Astrocyte (in vitro differentiated cells and primary cell): ENCODE results near the gene NKAIN4. TPM values are rescaled to one million over a fixed set of nuclear protein-coding genes. Genes with fewer than 3 reads are reported as not detected.

Experiments used
- DNase-seq: peaks from one replicate; pipeline ENCODE4 v3.0.0-alpha.2; 2010; ENCODE audit warnings: low read depth
- FAIRE-seq: peaks from 2 replicates; lab custom pipeline; 2011; peaks lifted over from hg19 to GRCh38; lab: Jason Lieb, UNC
- H2AFZ ChIP-seq: 2 replicates; pipeline ENCODE4 v1.6.0; 2012; ENCODE audit warnings: low read depth, low read length, inconsistent platforms
- H3K27ac ChIP-seq: 2 replicates; pipeline ENCODE4 v1.5.1; 2011; ENCODE audit warnings: low read depth, low read length, inconsistent platforms
- H3K27me3 ChIP-seq: 2 replicates; pipeline ENCODE4 v1.6.0; 2011; ENCODE audit warnings: low read length, inconsistent platforms; ENCODE audit not compliant: insufficient read depth
- H3K36me3 ChIP-seq: 2 replicates; pipeline ENCODE4 v1.5.1; 2011; ENCODE audit warnings: low read length, inconsistent platforms; ENCODE audit not compliant: insufficient read depth
- H3K4me1 ChIP-seq: 2 replicates; pipeline ENCODE4 v1.5.1; 2011; ENCODE audit warnings: low read length, inconsistent platforms; ENCODE audit not compliant: insufficient read depth
- H3K4me2 ChIP-seq: 2 replicates; pipeline ENCODE4 v1.6.0; 2012; ENCODE audit warnings: low read length, inconsistent platforms
- H3K4me3 ChIP-seq: 2 replicates; pipeline ENCODE4 v1.5.1; 2011; ENCODE audit warnings: low read depth, mild to moderate bottlenecking, low read length, inconsistent platforms; ENCODE audit not compliant: insufficient read depth
- H3K79me2 ChIP-seq: 2 replicates; pipeline ENCODE4 v1.6.0; 2012; ENCODE audit warnings: mild to moderate bottlenecking, low read length, inconsistent platforms; ENCODE audit not compliant: insufficient read depth
- H3K9ac ChIP-seq: 2 replicates; pipeline ENCODE4 v1.6.0; 2012; ENCODE audit warnings: mild to moderate bottlenecking, low read length, inconsistent platforms
- H3K9me3 ChIP-seq: 2 replicates; pipeline ENCODE4 v1.5.1; 2012; ENCODE audit warnings: low read depth, mild to moderate bottlenecking, low read length, inconsistent platforms; ENCODE audit not compliant: insufficient read depth
- H4K20me1 ChIP-seq: 2 replicates; pipeline ENCODE4 v1.6.0; 2012; ENCODE audit warnings: low read length, inconsistent platforms; ENCODE audit not compliant: insufficient read depth
- H3K27ac Mint-ChIP-seq: one replicate; pipeline ENCODE4 v1.8.0; 2021; ENCODE audit warnings: mild to moderate bottlenecking, mixed read lengths; ENCODE audit not compliant: unreplicated experiment
- H3K27me3 Mint-ChIP-seq: one replicate; pipeline ENCODE4 v1.8.0; 2021; ENCODE audit warnings: low read depth, mixed read lengths; ENCODE audit not compliant: unreplicated experiment
- H3K36me3 Mint-ChIP-seq: one replicate; pipeline ENCODE4 v1.8.0; 2021; ENCODE audit warnings: low read depth, mixed read lengths; ENCODE audit not compliant: unreplicated experiment
- H3K4me1 Mint-ChIP-seq: one replicate; pipeline ENCODE4 v1.8.0; 2021; ENCODE audit warnings: low read depth, mixed read lengths; ENCODE audit not compliant: unreplicated experiment
- H3K4me3 Mint-ChIP-seq: one replicate; pipeline ENCODE4 v1.8.0; 2021; ENCODE audit warnings: mild to moderate bottlenecking, moderate library complexity, mixed read lengths; ENCODE audit not compliant: unreplicated experiment
- H3K9me3 Mint-ChIP-seq: one replicate; pipeline ENCODE4 v1.8.0; 2021; ENCODE audit warnings: mild to moderate bottlenecking, mixed read lengths; ENCODE audit not compliant: unreplicated experiment
- CTCF ChIP-seq: IDR thresholded peaks from 2 replicates; pipeline ENCODE4 v1.5.1; 2011; ENCODE audit warnings: low read depth, mild to moderate bottlenecking, inconsistent platforms, low read length, moderate library complexity; ENCODE audit not compliant: insufficient read depth
- EZH2 ChIP-seq: IDR thresholded peaks from 2 replicates; pipeline ENCODE4 v1.6.1; 2012; ENCODE audit warnings: mild to moderate bottlenecking, low read length, inconsistent platforms; ENCODE audit not compliant: insufficient read depth
- total RNA-seq: library from RNA; stranded (reverse); gene quantifications from 2 replicates; pipeline ENCODE4 v1.2.1, GENCODE V29; 2021

The NKAIN4 gene
- total RNA-seq, 1 donor from 2014 or later = 162 TPM

DNA sequence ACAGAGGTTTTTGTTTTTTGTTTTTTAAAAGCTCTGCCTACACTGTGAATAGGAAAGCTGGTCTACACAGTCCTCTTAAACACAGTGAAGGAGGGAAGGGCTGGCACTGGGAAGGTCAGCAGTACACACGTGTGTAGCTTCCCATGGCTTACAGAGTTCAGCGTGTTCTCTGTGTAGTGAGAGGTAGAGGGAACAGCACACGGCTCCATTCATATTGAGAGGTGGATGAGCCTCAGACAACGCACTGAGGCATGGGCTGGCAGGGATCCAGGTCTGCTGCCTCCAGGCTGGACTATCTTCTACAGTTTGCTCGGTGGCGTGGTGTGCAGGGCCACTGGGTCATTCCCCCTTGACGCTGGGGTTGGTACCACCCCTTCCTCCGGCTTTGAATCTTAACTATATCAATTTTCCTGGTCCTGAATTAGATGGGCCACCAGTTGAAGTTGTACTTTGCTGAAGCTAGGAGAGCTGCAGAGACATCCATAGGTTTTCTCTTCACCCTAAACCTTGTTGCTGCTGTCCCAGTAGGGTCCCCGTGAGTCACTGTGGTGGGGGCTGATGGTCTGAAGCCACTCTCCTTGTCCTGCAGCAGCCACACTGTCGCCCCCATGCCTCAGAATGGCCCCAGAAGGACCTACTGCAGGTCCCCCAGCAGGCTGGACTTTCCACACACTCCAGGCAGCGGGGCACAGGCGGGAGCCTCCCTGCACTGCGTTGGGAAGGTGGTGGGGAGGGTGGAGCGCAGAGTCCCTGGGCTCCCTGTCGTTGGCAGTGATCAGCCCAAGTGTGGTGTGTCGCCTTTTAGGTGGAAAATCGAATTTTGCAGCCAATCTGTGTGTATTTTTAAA, 20.3 kb upstream of the NKAIN4 start:
- TF ChIP-seq EZH2 = no peak
- TF ChIP-seq CTCF = no peak
- Histone ChIP-seq H3K27me3 (no peaks in the 10 kb centered on the region), H3K4me1 (peaks cover 15% of the 10 kb centered on the region), H3K9me3 (no peaks in the 10 kb centered on the region), H2AFZ (no peak overlapping the region), H3K9ac (peak overlapping the region; percentile 96), H3K79me2 (peaks cover 79% of the 10 kb centered on the region), H4K20me1 (peaks cover 64% of the 10 kb centered on the region), H3K36me3 (peaks cover 21% of the 10 kb centered on the region), H3K4me3 (peak overlapping the region; percentile 32), H3K4me2 (peak overlapping the region; percentile 95), H3K27ac (peak overlapping the region; percentile 91)
- Mint-ChIP-seq H3K9me3 (no peaks in the 10 kb centered on the region), H3K36me3 (peaks cover 13% of the 10 kb centered on the region), H3K4me3 (peak overlapping the region; percentile 82), H3K27me3 (no peaks in the 10 kb centered on the region), H3K27ac (peak overlapping the region; percentile 75), H3K4me1 (peaks cover 23% of the 10 kb centered on the region)
- FAIRE-seq (no peak), DNase-seq (no peak)

DNA sequence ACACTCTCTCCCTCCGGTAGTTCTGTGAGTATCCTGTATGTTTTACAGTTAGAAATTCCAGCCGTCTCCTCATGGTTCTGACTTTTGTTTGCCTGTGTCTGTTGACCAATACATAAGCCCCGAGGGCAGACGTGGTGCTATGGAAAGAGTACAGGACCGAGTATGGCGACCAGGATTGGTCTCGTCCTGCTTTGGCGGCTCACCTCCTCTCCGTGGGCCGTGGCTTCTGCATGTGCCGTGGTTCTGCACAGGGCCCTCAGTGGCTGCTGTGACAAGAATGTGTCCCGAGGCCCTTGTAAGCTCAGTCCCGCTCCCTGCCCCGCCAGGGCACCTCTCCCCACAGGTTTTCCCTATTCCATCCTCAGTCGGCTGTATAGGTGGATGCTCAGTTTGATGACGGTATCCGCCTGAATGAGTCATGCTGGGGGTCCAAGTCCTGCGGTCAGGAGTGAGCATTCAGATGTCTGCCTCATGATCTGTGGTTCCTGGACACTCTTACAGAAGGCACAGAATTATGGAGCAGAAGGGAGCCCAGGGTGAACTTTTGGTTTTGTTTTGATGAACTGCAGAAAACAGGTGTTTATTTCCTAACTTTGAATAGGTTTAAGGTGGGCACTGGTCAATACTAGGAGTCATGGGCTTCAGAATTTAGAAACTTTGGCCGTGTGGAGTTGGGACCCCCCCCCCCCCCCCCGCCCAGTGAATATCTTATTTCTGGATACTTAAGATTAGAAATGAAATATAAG, 19.5 kb upstream of the NKAIN4 start:
- Histone ChIP-seq H3K36me3 (peaks cover 15% of the 10 kb centered on the region), H4K20me1 (peaks cover 56% of the 10 kb centered on the region), H3K4me1 (peaks cover 15% of the 10 kb centered on the region), H3K4me2 (peak overlapping the region; percentile 95), H3K9me3 (no peaks in the 10 kb centered on the region), H3K4me3 (peak overlapping the region; percentile 85), H3K27ac (peak overlapping the region; percentile 91), H3K27me3 (no peaks in the 10 kb centered on the region), H3K9ac (peak overlapping the region; percentile 96), H2AFZ (no peak overlapping the region), H3K79me2 (peaks cover 72% of the 10 kb centered on the region)
- Mint-ChIP-seq H3K9me3 (no peaks in the 10 kb centered on the region), H3K4me3 (peak overlapping the region; percentile 95), H3K27me3 (no peaks in the 10 kb centered on the region), H3K4me1 (peaks cover 25% of the 10 kb centered on the region), H3K36me3 (peaks cover 11% of the 10 kb centered on the region), H3K27ac (peak overlapping the region; percentile 83)
- no peak for TF ChIP-seq CTCF
- no peak for TF ChIP-seq EZH2
- DNase-seq (peak; percentile 90), FAIRE-seq (no peak)
